Measurements from ENCODE around the gene KCNC3.

KCNC3 gene

DNA sequence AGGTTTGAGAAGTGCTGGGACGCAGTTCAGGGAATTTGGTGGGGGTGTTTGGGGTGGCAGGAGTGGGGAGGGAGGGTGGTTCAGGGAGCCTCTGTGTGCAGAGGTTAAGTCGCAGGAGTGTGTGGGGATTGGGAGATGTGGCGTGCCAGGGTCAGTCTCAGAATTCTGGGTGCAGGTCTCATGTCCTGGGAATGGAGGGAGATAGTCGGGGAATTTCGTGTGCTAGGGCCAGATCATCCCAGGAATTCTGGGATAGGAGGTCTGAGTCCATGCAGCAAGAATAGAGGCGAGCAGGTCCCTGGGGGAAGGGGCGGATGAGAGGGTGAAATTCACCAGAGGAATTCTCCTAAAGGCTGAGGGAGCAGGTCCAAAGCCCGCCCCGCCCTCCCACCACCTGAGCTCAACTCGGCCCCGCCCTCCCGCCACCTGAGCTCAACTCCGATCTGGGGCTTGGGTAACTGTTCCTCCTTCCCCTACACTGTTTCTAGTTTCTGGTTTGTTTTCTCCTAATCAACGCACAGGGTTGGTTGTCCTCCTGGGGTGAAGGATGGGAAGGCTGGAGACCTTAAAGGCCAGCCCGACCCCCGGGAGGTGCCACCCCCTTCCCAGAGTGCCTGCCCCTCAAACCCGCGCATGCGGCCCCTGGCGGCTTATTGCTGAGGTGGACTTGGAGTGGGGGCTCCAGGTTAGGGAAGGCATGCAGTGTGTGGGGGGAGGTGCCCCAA is 15.2 kb downstream of the KCNC3 start:
- peaks cover 29% of the 10 kb centered on the region; the same call in 1 of the 2 replicates for H3K27me3 ChIP-seq (ENCODE audit: insufficient read depth, low read depth)
- no peak overlapping the region for H3K4me3 ChIP-seq (IDR thresholded peaks at IDR 0.05; ENCODE audit: insufficient read depth, low read depth, low read length)
- no peaks in the 10 kb centered on the region for H3K4me1 ChIP-seq (ENCODE audit: low read depth, poor library complexity, severe bottlenecking)
- H3K36me3 ChIP-seq (ENCODE audit: insufficient read depth), result no peaks in the 10 kb centered on the region
- H2AFZ ChIP-seq (ENCODE audit: low read depth), result no peak overlapping the region
- no peaks in the 10 kb centered on the region for H4K20me1 ChIP-seq (ENCODE audit: insufficient read depth)
- H3K27ac ChIP-seq, result no peak overlapping the region
- TF ChIP-seq CTCF (conservative IDR thresholded peaks at IDR 0.05; ENCODE audit: low read depth, low read length), result no peak
- H3K79me2 ChIP-seq (ENCODE audit: insufficient read depth, low read depth), result no peaks in the 10 kb centered on the region
- H3K9ac ChIP-seq, result no peak overlapping the region
- H3K4me2 ChIP-seq, result no peak overlapping the region

DNA sequence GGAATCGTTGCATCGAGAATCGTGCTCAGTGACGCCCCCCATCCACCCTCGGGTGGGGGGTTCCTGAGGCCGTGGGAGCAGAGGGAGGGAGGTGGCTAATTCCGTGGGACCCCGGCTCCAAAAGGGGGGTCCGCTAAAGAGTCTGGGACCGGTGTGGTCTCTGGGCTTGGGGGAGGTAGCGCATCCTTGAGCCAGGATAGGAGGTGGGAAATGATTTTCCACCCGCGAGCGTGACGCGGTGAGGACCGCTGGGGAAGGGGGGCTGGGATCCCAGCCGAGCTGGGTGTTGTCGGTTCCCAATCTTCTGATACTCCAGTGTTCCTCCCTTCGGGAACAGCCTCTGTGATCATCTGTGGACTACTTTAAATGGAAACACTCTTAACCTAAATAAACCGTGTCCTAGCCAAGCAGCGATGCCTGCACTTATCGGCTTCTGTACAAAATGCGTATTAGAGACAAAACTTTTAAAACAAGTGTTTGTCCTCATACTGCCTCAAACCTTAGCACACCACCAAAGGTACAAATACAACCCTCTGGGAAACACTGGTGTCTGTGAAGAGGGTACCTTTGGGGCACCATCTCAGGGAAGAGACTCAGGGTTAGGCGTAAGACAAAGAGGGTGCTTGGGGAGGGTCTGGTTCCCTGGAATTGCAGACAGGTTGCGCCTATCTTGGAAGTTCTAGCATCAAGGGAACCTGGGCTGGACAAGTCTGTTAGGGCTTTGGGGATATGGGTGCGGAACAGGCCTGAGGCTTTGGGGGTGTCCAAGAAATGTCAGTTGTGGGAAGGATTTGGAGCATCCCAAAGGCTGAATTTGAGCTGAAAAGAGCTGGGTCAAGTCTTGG is 16.0 kb downstream of the KCNC3 start:
- Histone ChIP-seq H2AFZ (ENCODE audit: low read depth) (no peak overlapping the region), H3K9ac (no peak overlapping the region), H3K4me3 (IDR thresholded peaks at IDR 0.05; ENCODE audit: insufficient read depth, low read depth, low read length) (no peak overlapping the region), H3K36me3 (ENCODE audit: insufficient read depth) (no peaks in the 10 kb centered on the region), H3K4me2 (no peak overlapping the region), H3K4me1 (ENCODE audit: low read depth, poor library complexity, severe bottlenecking) (no peaks in the 10 kb centered on the region), H3K27ac (no peak overlapping the region), H3K27me3 (ENCODE audit: insufficient read depth, low read depth) (peaks cover 28% of the 10 kb centered on the region; the same call in 1 of the 2 replicates), H4K20me1 (ENCODE audit: insufficient read depth) (no peaks in the 10 kb centered on the region), H3K79me2 (ENCODE audit: insufficient read depth, low read depth) (no peaks in the 10 kb centered on the region)
- no peak for TF ChIP-seq CTCF (conservative IDR thresholded peaks at IDR 0.05; ENCODE audit: low read depth, low read length)

DNA sequence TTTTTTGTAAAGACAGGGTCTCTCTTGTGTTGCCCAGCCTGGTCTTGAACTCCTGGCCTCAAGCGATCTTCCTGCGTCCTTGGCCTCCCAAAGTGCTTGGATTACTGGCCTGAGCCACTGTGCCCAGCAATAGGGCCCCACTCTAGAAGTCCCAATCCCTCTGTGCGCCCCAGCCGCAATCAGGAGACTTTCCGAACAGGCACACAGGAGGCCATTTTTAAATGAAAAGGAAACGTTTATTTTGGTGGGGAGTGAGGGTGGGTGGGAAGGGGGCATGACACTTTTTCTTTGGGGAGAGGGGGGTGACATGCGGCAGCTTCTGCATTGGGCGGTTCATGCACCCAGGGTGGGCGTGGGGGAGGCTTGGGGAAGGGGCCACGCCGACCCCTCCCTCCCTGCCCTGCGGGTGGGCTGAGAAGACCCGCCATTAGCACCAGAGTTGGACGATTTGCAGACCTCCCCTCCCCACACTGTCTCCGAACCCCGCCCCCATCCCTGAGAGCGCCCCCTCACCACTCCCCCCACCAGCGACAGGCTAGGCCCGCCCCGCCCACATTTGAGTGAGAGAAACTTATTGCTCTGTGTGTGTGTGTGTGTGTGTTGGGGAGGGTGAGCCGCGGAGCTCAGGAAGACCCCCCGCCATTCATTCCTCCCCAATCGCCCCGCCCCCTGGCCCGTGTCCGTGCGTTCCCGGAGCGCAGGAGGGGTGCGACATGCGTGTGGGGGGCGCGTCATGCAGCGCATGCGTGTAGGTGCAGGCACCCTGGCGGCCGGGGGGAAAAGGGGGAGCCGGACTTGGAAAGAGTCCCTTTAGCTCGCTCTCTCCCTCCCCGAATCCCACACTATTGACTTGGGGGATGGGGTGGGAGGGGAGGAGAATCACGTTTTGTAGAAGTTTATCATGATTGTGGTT is 17.2 kb downstream of the KCNC3 start:
- TF ChIP-seq CTCF (conservative IDR thresholded peaks at IDR 0.05; ENCODE audit: low read depth, low read length), result no peak
- H3K4me1 ChIP-seq (ENCODE audit: low read depth, poor library complexity, severe bottlenecking), result no peaks in the 10 kb centered on the region
- peaks cover 23% of the 10 kb centered on the region; the same call in 1 of the 2 replicates for H3K27me3 ChIP-seq (ENCODE audit: insufficient read depth, low read depth)
- no peaks in the 10 kb centered on the region for H3K79me2 ChIP-seq (ENCODE audit: insufficient read depth, low read depth)
- H3K4me2 ChIP-seq, result no peak overlapping the region
- no peak overlapping the region for H2AFZ ChIP-seq (ENCODE audit: low read depth)
- H3K4me3 ChIP-seq (IDR thresholded peaks at IDR 0.05; ENCODE audit: insufficient read depth, low read depth, low read length), result no peak overlapping the region
- H3K36me3 ChIP-seq (ENCODE audit: insufficient read depth), result no peaks in the 10 kb centered on the region
- H4K20me1 ChIP-seq (ENCODE audit: insufficient read depth), result no peaks in the 10 kb centered on the region
- no peak overlapping the region for H3K27ac ChIP-seq
- H3K9ac ChIP-seq, result no peak overlapping the region

GRCh38 chr19:50310759-50311465 is 18.3 kb downstream of the KCNC3 start:
- Histone ChIP-seq H2AFZ (ENCODE audit: low read depth) (no peak overlapping the region), H3K4me3 (IDR thresholded peaks at IDR 0.05; ENCODE audit: insufficient read depth, low read depth, low read length) (no peak overlapping the region), H3K27ac (no peak overlapping the region), H3K9ac (no peak overlapping the region), H4K20me1 (ENCODE audit: insufficient read depth) (no peaks in the 10 kb centered on the region), H3K4me2 (no peak overlapping the region), H3K79me2 (ENCODE audit: insufficient read depth, low read depth) (no peaks in the 10 kb centered on the region), H3K4me1 (ENCODE audit: low read depth, poor library complexity, severe bottlenecking) (no peaks in the 10 kb centered on the region), H3K36me3 (ENCODE audit: insufficient read depth) (no peaks in the 10 kb centered on the region), H3K27me3 (ENCODE audit: insufficient read depth, low read depth) (peaks cover 27% of the 10 kb centered on the region; the same call in 1 of the 2 replicates)
- TF ChIP-seq CTCF (conservative IDR thresholded peaks at IDR 0.05; ENCODE audit: low read depth, low read length), result no peak
